ENCODE data around the gene BTBD10.

GRCh38 chr11:13376402-13376801 lies 86.6 kb downstream of the BTBD10 start:
- TF ChIP-seq EZH2phosphoT487 (IDR thresholded peaks at IDR 0.05; ENCODE audit: insufficient read depth, low read depth), result no peak
- no peak for TF ChIP-seq EZH2 (IDR thresholded peaks at IDR 0.05; ENCODE audit: insufficient read depth, poor library complexity, severe bottlenecking)

All from GM23248 (cell line).